HepG2 (cell line): ENCODE measurements around the gene MMS19. TPM values are rescaled to one million over a fixed set of nuclear protein-coding genes. Genes with fewer than 3 reads are reported as not detected.

Source experiments
- DZIP1 ChIP-seq: sonication (generic); formaldehyde crosslinking; IDR thresholded peaks from 2 replicates; pipeline ENCODE4 v1.5.0; 2020; ENCODE audit warnings: mild to moderate bottlenecking, missing genetic modification reagents
- FOXK1 ChIP-seq: sonication (generic); formaldehyde crosslinking; IDR thresholded peaks from 2 replicates; pipeline ENCODE4 v1.4.0; 2020; ENCODE audit warnings: low read depth, missing genetic modification reagents, borderline replicate concordance
- MIER3 ChIP-seq: IDR thresholded peaks from 2 replicates; pipeline ENCODE4 v1.6.1; 2016; ENCODE audit warnings: missing compliant biosample characterization, borderline replicate concordance
- NONO ChIP-seq, 2 experiments: fragments of 450-650 bp in 1 of 2; sonication (generic) in 1 of 2; formaldehyde crosslinking in 1 of 2; IDR thresholded peaks in 1 of 2; conservative IDR thresholded peaks in 1 of 2; 2 replicates each; pipeline versions ENCODE4 v1.6.1 to v1.8.0; 2017 to 2022; ENCODE audit warnings: mild to moderate bottlenecking in 1 of 2, missing genetic modification reagents in 1 of 2, moderate library complexity in 1 of 2
- ZNF430 ChIP-seq: sonication (generic); formaldehyde crosslinking; IDR thresholded peaks from 2 replicates; pipeline ENCODE4 v1.9.0; 2021; ENCODE audit warnings: mild to moderate bottlenecking, missing genetic modification reagents
- ZNF460 ChIP-seq: sonication (generic); formaldehyde crosslinking; IDR thresholded peaks from 2 replicates; pipeline ENCODE4 v1.5.1; 2020; ENCODE audit warnings: missing genetic modification reagents, mild to moderate bottlenecking, borderline replicate concordance
- ZNF749 ChIP-seq: sonication (generic); formaldehyde crosslinking; IDR thresholded peaks from 2 replicates; pipeline ENCODE4 v1.8.0; 2022; ENCODE audit warnings: mild to moderate bottlenecking, missing genetic modification reagents, moderate library complexity, borderline replicate concordance
- ZNF772 ChIP-seq: sonication (generic); formaldehyde crosslinking; IDR thresholded peaks from 2 replicates; pipeline ENCODE4 v1.5.0; 2020; ENCODE audit warnings: mild to moderate bottlenecking, missing genetic modification reagents
- polyA plus RNA-seq, 8 experiments: library from polyadenylated mRNA; depleted of rRNA in 3 of 8; stranded (reverse) in 7 of 8; unstranded in 1 of 8; fragments of >200 nt; fragmentation: Illumina TruSeq in 4 of 8; extraction: Trizol in 4 of 8; gene quantifications; 2 replicates each; pipeline versions ENCODE4 v1.2.1 to v1.2.3, GENCODE V29; 2011 to 2016; ENCODE audit warnings: low read depth in 4 of 8, missing spikeins in 1 of 8, mixed read lengths in 1 of 8; ENCODE audit not compliant: insufficient read depth in 1 of 8
- total RNA-seq, 5 experiments: library from RNA; depleted of rRNA; stranded (reverse); fragments of >200 nt; fragmentation: Illumina TruSeq; extraction: Trizol; gene quantifications; 2 replicates each; pipeline ENCODE4 v1.2.3, GENCODE V29; 2016; ENCODE audit warnings: low read depth in 1 of 5

MMS19 gene
- total and polyA plus RNA-seq, 2 of the 13 experiments (the other 11 are each of a cell fraction or from before 2014, with no cell fraction given): 76.4 to 107 TPM

GRCh38 chr10:97426776-97427570, 71.2 kb downstream of the MMS19 start (continued):
- TF ChIP-seq NONO (IDR thresholded peaks at IDR 0.05) (no peak), NONO (CRISPR knock-in tag; conservative IDR thresholded peaks at IDR 0.05) (no peak), FOXK1 (CRISPR knock-in tag) (no peak), ZNF749 (CRISPR knock-in tag) (no peak), DZIP1 (CRISPR knock-in tag) (0 out of 2 replicates have a peak, but pooled peaks have one; percentile 62), ZNF430 (0 out of 2 replicates have a peak, but pooled peaks have one; percentile 21), MIER3 (no peak), ZNF772 (0 out of 2 replicates have a peak, but pooled peaks have one; percentile 12), ZNF460 (CRISPR knock-in tag) (peak; percentile 58; the same call in 1 of the 2 replicates)
